GM13976 (cell line): ENCODE results near the gene HAGH.

Experiments used
- DNase-seq: peaks from one replicate; pipeline ENCODE4 v3.0.0; 2012; ENCODE audit warnings: low spot score
- CTCF ChIP-seq: IDR thresholded peaks from 2 replicates; pipeline ENCODE4 v1.5.1; 2012; ENCODE audit warnings: borderline replicate concordance, mild to moderate bottlenecking; ENCODE audit not compliant: insufficient read depth; ENCODE audit errors: extremely low read depth, missing control alignments, control extremely low read depth
- in situ Hi-C: fragments of 300-500 bp; cut with MboI; formaldehyde crosslinking; loops from one replicate; pipeline ENCODE4 v1.12.0; 2022; ENCODE audit warnings: low sequenced_read_pairs, mixed read lengths, inconsistent platforms; ENCODE audit not compliant: unreplicated experiment

Gene HAGH

GRCh38 chr16:1851793-1852192, 25.2 kb upstream of the HAGH start:
- TF ChIP-seq CTCF, result no peak
- no peak for DNase-seq
- in situ Hi-C loops, result no loop called here

- in situ Hi-C loops, result no loop called here
- no peak for TF ChIP-seq CTCF
- no peak for DNase-seq
Observed at GRCh38 chr16:1850981-1851380, 24.4 kb upstream of the HAGH start.

- DNase-seq, result no peak
- in situ Hi-C loops, result no loop called here
- no peak for TF ChIP-seq CTCF
Observed at GRCh38 chr16:1846416-1846815, 19.8 kb upstream of the HAGH start.

GRCh38 chr16:1845985-1846384, 19.4 kb upstream of the HAGH start:
- in situ Hi-C loops, result no loop called here
- no peak for DNase-seq
- no peak for TF ChIP-seq CTCF

- TF ChIP-seq CTCF, result no peak
- no peak for DNase-seq
- in situ Hi-C loops, result no loop called here
Observed at GRCh38 chr16:1839554-1839953, 12.9 kb upstream of the HAGH start.

- in situ Hi-C loops, result no loop called here
- no peak for DNase-seq
- no peak for TF ChIP-seq CTCF
Observed at GRCh38 chr16:1834096-1834495, 7.5 kb upstream of the HAGH start.
